Measurements from ENCODE around the gene NADK. TPM values are rescaled to one million over a fixed set of nuclear protein-coding genes. Genes with fewer than 3 reads are reported as not detected.

Gene NADK
- polyA plus RNA-seq, 1 donor from 2014 or later: 55.6 TPM

GRCh38 chr1:1779691-1780597 lies 1.7 kb upstream of the NADK start:
- H3K27me3 Mint-ChIP-seq: no peaks in the 10 kb centered on the region
- H3K9me3 Mint-ChIP-seq: no peaks in the 10 kb centered on the region
- peaks cover 45 to 59% (median 54%) of the 10 kb centered on the region in 3 donors for H3K4me1 Mint-ChIP-seq
- peak overlapping the region; percentile 98 to 100 (median 99) for H3K27ac Mint-ChIP-seq
- peak overlapping the region; percentile 86 to 97 (median 96) for H3K4me3 Mint-ChIP-seq
- peaks cover 2% of the 10 kb centered on the region for H3K36me3 Mint-ChIP-seq

- peaks cover 45 to 60% (median 54%) of the 10 kb centered on the region in 3 donors for H3K4me1 Mint-ChIP-seq
- H3K36me3 Mint-ChIP-seq: peaks cover 2% of the 10 kb centered on the region
- H3K9me3 Mint-ChIP-seq: no peaks in the 10 kb centered on the region
- peak overlapping the region; percentile 86 to 97 (median 96) for H3K4me3 Mint-ChIP-seq
- no peaks in the 10 kb centered on the region for H3K27me3 Mint-ChIP-seq
- H3K27ac Mint-ChIP-seq: peak overlapping the region; percentile 98 to 100 (median 99)
Observed at GRCh38 chr1:1779320-1779675, 1.0 kb upstream of the NADK start.

GRCh38 chr1:1778663-1779319 lies 521 bp upstream of the NADK start:
- Mint-ChIP-seq H3K36me3 (peaks cover 2% of the 10 kb centered on the region), H3K4me1 (peaks cover 45 to 60% (median 54%) of the 10 kb centered on the region in 3 donors), H3K27me3 (no peaks in the 10 kb centered on the region), H3K9me3 (no peaks in the 10 kb centered on the region), H3K27ac (peak overlapping the region; percentile 98 to 100 (median 99)), H3K4me3 (peak overlapping the region; percentile 86 to 97 (median 96))

- peak overlapping the region; percentile 80 to 98 (median 84) for H3K4me3 Mint-ChIP-seq
- peaks cover 36 to 49% (median 43%) of the 10 kb centered on the region in 3 donors for H3K4me1 Mint-ChIP-seq
- H3K9me3 Mint-ChIP-seq: no peaks in the 10 kb centered on the region
- peaks cover 2% of the 10 kb centered on the region for H3K36me3 Mint-ChIP-seq
- H3K27me3 Mint-ChIP-seq: no peaks in the 10 kb centered on the region
- H3K27ac Mint-ChIP-seq: peak overlapping the region; percentile 73 to 93 (median 93)
Observed at GRCh38 chr1:1777583-1777899, 729 bp downstream of the NADK start.

- Mint-ChIP-seq H3K9me3 (no peaks in the 10 kb centered on the region), H3K4me1 (peaks cover 36 to 49% (median 43%) of the 10 kb centered on the region in 3 donors), H3K4me3 (peak overlapping the region; percentile 80 to 98 (median 84)), H3K27me3 (no peaks in the 10 kb centered on the region), H3K36me3 (peaks cover 2% of the 10 kb centered on the region), H3K27ac (peak overlapping the region; percentile 73 to 93 (median 89))
Observed at GRCh38 chr1:1776672-1777582, 1.3 kb downstream of the NADK start.

- H3K27me3 Mint-ChIP-seq: no peaks in the 10 kb centered on the region
- peak overlapping the region; percentile 73 to 93 (median 90) for H3K27ac Mint-ChIP-seq
- H3K9me3 Mint-ChIP-seq: no peaks in the 10 kb centered on the region
- peaks cover 6% of the 10 kb centered on the region for H3K36me3 Mint-ChIP-seq
- H3K4me3 Mint-ChIP-seq: peak overlapping the region; percentile 70 to 90 (median 80)
- H3K4me1 Mint-ChIP-seq: peaks cover 37 to 41% (median 38%) of the 10 kb centered on the region in 3 donors
Observed at GRCh38 chr1:1775327-1776226, 2.7 kb downstream of the NADK start.

- H3K27me3 Mint-ChIP-seq: no peaks in the 10 kb centered on the region
- no peak overlapping the region for H3K27ac Mint-ChIP-seq
- H3K4me1 Mint-ChIP-seq: peaks cover 22 to 28% (median 27%) of the 10 kb centered on the region in 3 donors
- H3K36me3 Mint-ChIP-seq: peaks cover 10% of the 10 kb centered on the region
- H3K4me3 Mint-ChIP-seq: no peak overlapping the region
- H3K9me3 Mint-ChIP-seq: no peaks in the 10 kb centered on the region
Observed at GRCh38 chr1:1773874-1774273, 4.4 kb downstream of the NADK start.

GRCh38 chr1:1771096-1771495 lies 7.2 kb downstream of the NADK start:
- Mint-ChIP-seq H3K4me1 (peaks cover 16 to 25% (median 23%) of the 10 kb centered on the region in 3 donors), H3K27ac (peak overlapping the region in 1 of 3 donors; percentile 50), H3K9me3 (no peaks in the 10 kb centered on the region), H3K27me3 (no peaks in the 10 kb centered on the region), H3K36me3 (peaks cover 12% of the 10 kb centered on the region), H3K4me3 (no peak overlapping the region)

- Mint-ChIP-seq H3K27ac (no peak overlapping the region), H3K4me1 (peaks cover 7 to 16% (median 13%) of the 10 kb centered on the region in 3 donors), H3K4me3 (peak overlapping the region in 2 of 4 donors; percentile 14 to 61), H3K9me3 (no peaks in the 10 kb centered on the region), H3K27me3 (no peaks in the 10 kb centered on the region), H3K36me3 (peaks cover 10% of the 10 kb centered on the region)
Observed at GRCh38 chr1:1770102-1770501, 8.2 kb downstream of the NADK start.

GRCh38 chr1:1768249-1768992 lies 9.8 kb downstream of the NADK start:
- H3K27me3 Mint-ChIP-seq: no peaks in the 10 kb centered on the region
- peak overlapping the region in 1 of 3 donors; percentile 42 for H3K27ac Mint-ChIP-seq
- H3K4me1 Mint-ChIP-seq: peaks cover 7 to 16% (median 10%) of the 10 kb centered on the region in 3 donors
- H3K9me3 Mint-ChIP-seq: no peaks in the 10 kb centered on the region
- H3K4me3 Mint-ChIP-seq: no peak overlapping the region
- peaks cover 10% of the 10 kb centered on the region for H3K36me3 Mint-ChIP-seq

- peaks cover 4 to 12% (median 5%) of the 10 kb centered on the region in 3 donors for H3K4me1 Mint-ChIP-seq
- no peak overlapping the region for H3K27ac Mint-ChIP-seq
- H3K9me3 Mint-ChIP-seq: no peaks in the 10 kb centered on the region
- H3K4me3 Mint-ChIP-seq: no peak overlapping the region
- peaks cover 2% of the 10 kb centered on the region for H3K36me3 Mint-ChIP-seq
- no peaks in the 10 kb centered on the region for H3K27me3 Mint-ChIP-seq
Observed at GRCh38 chr1:1764876-1765470, 13.3 kb downstream of the NADK start.

GRCh38 chr1:1763657-1764621 lies 14.3 kb downstream of the NADK start:
- Mint-ChIP-seq H3K9me3 (no peaks in the 10 kb centered on the region), H3K27ac (no peak overlapping the region), H3K27me3 (no peaks in the 10 kb centered on the region), H3K4me3 (peak overlapping the region in 1 of 4 donors; percentile 29), H3K4me1 (peaks cover 4 to 12% (median 5%) of the 10 kb centered on the region in 3 donors), H3K36me3 (peaks cover 2% of the 10 kb centered on the region)
